AG09309 (cell line): Measurements from ENCODE around the gene PPP1R15A.
"Not testable (repeated sequence)": the region's sequence is repeated elsewhere in the genome, so short reads cannot be mapped to it uniquely, and the experiment has no call there.

Experiments used
- DNase-seq: peaks from one replicate; pipeline ENCODE4 v3.0.0-alpha.2; 2010; ENCODE audit warnings: low read depth
- H3K4me3 ChIP-seq: 2 replicates; pipeline ENCODE4 v1.5.1; 2011; ENCODE audit warnings: mild to moderate bottlenecking, low read depth, low read length, moderate library complexity; ENCODE audit not compliant: control insufficient read depth
- TF ChIP-seq, protein P1 (sequence below): IDR thresholded peaks from 2 replicates; pipeline ENCODE4 v1.5.1; 2011; ENCODE audit warnings: mild to moderate bottlenecking, low read depth, low read length, inconsistent platforms; ENCODE audit not compliant: insufficient read depth, control insufficient read depth; ENCODE audit errors: missing control alignments

The PPP1R15A gene

DNA sequence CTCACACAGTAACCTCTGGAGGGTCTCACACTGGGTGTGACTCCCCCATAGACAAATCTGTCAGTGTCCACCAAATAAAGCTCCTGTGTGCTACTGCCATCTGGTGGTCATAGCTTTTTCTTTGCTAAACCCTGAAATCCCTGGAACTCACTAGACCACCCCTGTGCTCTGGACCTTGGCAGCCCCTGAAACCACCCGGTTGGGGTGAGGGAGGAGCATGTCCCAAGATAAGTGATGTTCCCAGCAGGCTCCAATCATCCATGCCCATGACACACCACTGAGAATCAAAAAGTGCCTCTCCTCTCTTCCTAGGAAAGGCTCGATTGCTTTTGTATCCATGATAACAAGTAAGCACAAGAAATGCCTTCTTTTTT is 29.4 kb upstream of the PPP1R15A start:
- TF ChIP-seq, protein P1, sequence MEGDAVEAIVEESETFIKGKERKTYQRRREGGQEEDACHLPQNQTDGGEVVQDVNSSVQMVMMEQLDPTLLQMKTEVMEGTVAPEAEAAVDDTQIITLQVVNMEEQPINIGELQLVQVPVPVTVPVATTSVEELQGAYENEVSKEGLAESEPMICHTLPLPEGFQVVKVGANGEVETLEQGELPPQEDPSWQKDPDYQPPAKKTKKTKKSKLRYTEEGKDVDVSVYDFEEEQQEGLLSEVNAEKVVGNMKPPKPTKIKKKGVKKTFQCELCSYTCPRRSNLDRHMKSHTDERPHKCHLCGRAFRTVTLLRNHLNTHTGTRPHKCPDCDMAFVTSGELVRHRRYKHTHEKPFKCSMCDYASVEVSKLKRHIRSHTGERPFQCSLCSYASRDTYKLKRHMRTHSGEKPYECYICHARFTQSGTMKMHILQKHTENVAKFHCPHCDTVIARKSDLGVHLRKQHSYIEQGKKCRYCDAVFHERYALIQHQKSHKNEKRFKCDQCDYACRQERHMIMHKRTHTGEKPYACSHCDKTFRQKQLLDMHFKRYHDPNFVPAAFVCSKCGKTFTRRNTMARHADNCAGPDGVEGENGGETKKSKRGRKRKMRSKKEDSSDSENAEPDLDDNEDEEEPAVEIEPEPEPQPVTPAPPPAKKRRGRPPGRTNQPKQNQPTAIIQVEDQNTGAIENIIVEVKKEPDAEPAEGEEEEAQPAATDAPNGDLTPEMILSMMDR = peak; percentile 76
- H3K4me3 ChIP-seq = no peak overlapping the region
- DNase-seq = no peak

DNA sequence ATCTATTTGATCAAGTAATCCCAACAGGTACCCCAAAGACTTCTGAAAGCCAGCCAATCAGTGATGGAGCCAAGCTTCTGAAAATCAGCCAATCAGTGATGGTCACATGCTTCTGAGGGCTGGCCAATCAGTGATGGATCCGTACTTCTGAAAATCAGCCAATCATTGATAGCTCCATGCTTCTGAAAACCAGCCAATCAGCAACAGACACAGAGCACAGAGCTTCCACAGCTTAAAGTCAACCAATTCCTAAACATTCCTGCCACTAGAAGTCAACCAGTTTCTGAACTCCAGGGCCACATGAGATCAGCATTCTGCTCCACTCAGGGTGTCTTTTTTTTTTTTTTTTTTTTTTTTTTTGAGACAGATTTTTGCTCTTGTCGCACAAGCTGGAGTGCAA is 27.7 kb upstream of the PPP1R15A start:
- DNase-seq = no peak
- H3K4me3 ChIP-seq = no peak overlapping the region
- TF ChIP-seq, protein P1 = peak; percentile 18

DNA sequence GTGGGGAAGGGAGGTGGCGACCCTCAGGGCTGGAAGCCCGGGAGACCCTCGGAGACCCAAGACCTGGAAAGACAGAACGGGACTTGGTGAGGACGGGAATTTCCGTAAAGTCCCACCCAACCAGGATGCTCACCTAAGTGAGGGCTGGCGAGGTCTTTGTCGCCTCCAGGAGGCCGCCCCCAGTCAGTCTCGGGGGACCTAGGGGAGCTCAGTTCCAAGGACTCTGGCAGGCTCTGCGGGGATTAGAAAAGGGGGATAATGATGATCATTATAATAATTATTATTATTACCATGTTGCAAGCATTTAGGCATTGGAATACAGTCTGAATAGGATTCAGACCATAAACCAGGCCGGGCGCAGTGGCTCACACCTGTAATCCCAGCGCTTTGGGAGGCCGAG is 26.8 kb upstream of the PPP1R15A start:
- TF ChIP-seq, protein P1 = no peak
- DNase-seq = no peak
- H3K4me3 ChIP-seq = no peak overlapping the region

DNA sequence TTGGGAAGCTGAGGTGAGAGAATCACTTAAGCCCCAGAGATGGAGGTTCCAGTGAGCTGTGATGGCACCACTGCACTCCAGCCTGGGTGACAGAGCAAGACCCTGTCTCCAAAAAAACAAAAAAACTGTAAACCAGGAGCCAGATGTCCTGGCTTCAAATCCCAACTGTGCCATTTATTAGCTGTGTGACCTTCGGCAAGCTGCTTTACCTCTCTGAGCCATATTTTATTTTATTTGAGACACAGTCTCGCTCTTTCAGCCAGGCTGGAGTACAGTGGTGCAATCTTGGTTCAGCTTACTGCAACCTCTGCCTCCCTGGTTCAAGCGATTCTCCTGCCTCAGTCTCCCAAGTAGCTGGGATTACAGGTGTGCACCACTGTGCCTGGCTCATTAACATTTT is 25.6 kb upstream of the PPP1R15A start:
- H3K4me3 ChIP-seq = not testable (repeated sequence)

DNA sequence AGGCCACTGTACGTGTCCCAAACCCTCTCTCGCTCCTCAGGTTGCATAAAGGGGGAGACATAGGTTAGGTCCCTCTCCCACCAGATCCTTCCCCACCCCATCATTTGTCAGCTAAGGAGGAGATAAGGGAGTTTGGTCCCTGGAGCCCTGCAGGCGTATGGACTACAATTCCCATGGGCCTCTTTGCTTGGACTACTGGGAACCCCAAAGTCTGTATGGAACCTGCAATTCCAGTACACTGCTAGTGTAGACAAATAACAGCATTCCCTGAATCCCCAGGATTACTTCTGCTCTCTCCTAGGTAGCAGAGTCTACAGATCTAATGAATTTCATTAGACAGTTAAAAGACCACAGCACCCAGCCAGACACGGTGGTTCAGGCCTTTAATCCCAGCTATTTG is 19.9 kb upstream of the PPP1R15A start:
- no peak overlapping the region for H3K4me3 ChIP-seq
- no peak for DNase-seq
- TF ChIP-seq, protein P1 = no peak

More for the DNA sequence above, 25.6 kb upstream of the PPP1R15A start:
- not testable (repeated sequence) for DNase-seq

DNA sequence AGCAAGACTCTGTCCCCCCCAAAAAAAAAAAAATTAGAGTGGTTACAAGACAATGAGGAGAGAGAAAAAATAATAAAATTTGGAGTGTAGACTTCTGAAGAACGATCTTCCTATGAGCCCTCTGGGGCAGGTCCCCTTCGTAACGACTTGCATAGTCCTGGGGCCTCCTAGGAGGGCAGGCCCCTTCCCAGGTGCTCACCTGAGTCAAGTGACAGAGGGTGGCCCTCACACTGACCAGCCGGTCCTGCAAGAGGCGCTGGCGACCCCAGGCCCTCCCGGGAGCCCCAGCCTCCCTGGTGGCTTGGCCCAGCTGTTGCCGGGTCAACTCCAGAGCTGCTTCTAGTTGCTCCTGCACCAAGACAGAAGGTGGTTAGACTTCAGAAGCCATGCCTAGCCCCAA is 18.7 kb upstream of the PPP1R15A start:
- H3K4me3 ChIP-seq = no peak overlapping the region
- TF ChIP-seq, protein P1 = no peak
- DNase-seq = no peak

DNA sequence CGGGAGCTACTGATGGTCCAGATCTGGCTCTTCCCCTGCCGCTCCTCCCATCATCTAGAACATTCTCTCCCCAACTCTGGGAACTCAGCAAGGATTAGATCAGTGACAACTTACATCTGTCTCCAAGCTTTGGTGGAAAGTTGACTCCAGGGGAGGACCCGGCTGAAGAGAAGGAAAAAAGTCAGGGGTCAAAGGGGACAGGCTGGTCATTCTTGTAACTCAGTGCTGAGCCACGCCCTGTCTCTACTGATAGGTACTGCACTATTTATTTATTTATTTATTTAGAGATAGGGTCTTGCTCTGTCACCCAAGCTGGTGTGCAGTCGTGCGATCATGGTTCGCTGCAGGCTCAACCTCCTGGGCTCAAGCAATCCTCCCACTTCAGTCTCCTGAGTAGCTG is 18.1 kb upstream of the PPP1R15A start:
- DNase-seq = no peak
- TF ChIP-seq, protein P1 = no peak

DNA sequence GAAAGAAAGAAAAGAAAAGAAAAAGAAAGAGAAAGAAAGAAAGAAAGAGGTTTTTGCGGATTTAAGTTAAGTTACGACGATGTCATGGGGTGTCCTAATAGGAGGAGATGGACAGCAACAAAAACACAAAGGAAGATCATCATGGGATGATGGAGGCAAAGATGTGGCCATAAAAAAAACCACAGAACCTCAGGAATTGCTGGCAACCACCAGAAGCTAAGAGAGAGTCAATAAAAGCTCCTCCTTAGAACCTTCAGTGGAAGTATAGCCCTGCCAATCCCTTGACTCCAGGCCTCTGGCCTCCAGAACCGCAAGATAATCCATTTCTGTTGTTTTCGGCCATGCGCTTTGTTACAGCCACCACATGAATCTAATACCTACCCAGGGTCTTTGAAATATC is 15.3 kb upstream of the PPP1R15A start:
- H3K4me3 ChIP-seq = no peak overlapping the region
- DNase-seq = no peak
- TF ChIP-seq, protein P1 = no peak

More for the DNA sequence above, 18.1 kb upstream of the PPP1R15A start:
- H3K4me3 ChIP-seq = no peak overlapping the region
